B cell (primary cell): ENCODE data around the gene PPM1N.

ENCODE experiments used
- CTCF ChIP-seq: fragments of 200-600 bp; IDR thresholded peaks from one replicate; pipeline ENCODE4 v1.8.0; 2022; ENCODE audit warnings: antibody characterized with exemption, mild to moderate bottlenecking
- EZH2 ChIP-seq: IDR thresholded peaks from 2 replicates; pipeline ENCODE4 v1.6.1; 2012; ENCODE audit warnings: borderline replicate concordance, low read depth, mild to moderate bottlenecking, moderate library complexity, low read length; ENCODE audit not compliant: insufficient read depth, poor library complexity, severe bottlenecking

GRCh38 chr19:45528744-45529419 is 30.6 kb downstream of the PPM1N start:
- TF ChIP-seq CTCF (no peak), EZH2 (no peak)
